Measurements from ENCODE around the gene SLC13A2.

The SLC13A2 gene

DNA sequence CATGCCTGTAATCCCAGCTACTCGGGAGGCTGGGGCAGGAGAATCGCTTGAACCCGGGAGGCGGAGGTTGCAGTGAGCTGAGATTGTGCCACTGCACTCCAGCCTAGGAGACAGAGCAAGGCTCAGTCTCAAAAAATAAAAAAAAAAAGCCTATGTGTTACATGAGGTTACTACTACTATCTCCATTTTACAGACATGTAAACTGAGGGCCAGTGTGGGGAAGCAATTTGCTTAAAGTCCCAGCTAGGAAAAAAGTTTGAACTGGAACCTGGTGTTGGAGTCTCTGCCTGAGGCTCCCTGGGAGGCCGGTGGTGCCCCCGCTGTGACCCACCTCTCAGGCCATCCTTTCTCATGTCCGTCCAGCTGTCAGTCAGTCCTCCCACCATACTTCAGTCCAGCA is 4.5 kb downstream of the SLC13A2 start:
- no peak overlapping the region for H3K4me3 ChIP-seq
- TF ChIP-seq, protein P1, sequence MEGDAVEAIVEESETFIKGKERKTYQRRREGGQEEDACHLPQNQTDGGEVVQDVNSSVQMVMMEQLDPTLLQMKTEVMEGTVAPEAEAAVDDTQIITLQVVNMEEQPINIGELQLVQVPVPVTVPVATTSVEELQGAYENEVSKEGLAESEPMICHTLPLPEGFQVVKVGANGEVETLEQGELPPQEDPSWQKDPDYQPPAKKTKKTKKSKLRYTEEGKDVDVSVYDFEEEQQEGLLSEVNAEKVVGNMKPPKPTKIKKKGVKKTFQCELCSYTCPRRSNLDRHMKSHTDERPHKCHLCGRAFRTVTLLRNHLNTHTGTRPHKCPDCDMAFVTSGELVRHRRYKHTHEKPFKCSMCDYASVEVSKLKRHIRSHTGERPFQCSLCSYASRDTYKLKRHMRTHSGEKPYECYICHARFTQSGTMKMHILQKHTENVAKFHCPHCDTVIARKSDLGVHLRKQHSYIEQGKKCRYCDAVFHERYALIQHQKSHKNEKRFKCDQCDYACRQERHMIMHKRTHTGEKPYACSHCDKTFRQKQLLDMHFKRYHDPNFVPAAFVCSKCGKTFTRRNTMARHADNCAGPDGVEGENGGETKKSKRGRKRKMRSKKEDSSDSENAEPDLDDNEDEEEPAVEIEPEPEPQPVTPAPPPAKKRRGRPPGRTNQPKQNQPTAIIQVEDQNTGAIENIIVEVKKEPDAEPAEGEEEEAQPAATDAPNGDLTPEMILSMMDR (IDR thresholded peaks at IDR 0.05), result no peak
- DNase-seq (ENCODE audit: low spot score), result no peak
- H3K27ac ChIP-seq, result no peak overlapping the region

DNA sequence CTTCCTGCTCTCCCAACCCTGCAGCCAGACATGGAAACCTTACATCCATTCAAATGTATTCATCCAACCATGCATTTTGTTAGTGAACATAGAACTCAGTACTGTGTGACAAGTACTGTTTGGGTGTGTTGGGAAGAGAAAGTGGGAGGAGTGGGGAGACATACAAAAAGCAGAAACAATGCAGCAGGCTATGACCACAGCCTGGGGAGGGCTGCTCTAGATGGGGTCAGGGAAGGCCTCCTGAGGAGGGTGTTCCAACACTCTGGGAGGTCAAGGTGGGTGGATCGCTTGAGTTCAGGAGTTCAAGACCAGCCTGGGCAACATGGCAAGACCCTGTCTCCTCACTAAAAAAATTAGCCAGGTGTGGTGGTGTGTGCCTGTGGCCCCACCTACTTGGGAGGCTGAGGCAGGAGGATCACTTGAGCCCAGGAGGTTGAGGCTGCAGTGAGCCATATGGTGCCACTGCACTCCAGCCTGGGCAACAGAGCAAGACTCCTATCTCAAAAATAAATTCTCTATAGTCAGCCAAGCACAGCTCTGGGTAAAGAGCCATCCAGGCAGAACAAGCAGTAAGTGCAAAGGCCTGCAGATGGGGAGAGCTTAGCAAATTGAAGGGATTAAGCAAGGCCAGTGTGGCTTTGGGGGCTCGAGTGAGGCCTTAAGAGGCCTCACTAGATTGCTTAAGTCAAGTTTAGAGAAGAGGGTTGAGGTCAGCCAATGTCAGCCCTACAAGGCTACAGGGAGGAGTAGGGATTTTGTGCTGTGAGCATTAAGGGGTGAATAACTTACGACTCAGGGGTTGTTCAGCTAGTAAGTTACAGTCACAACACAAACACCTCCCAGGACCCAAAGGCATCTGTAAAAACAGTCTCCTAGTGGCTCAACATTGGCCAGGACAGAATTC is 5.5 kb downstream of the SLC13A2 start:
- no peak for DNase-seq (ENCODE audit: low spot score)
- Histone ChIP-seq H3K27ac (no peak overlapping the region), H3K4me3 (no peak overlapping the region)
- TF ChIP-seq, protein P1 (IDR thresholded peaks at IDR 0.05), result no peak

DNA sequence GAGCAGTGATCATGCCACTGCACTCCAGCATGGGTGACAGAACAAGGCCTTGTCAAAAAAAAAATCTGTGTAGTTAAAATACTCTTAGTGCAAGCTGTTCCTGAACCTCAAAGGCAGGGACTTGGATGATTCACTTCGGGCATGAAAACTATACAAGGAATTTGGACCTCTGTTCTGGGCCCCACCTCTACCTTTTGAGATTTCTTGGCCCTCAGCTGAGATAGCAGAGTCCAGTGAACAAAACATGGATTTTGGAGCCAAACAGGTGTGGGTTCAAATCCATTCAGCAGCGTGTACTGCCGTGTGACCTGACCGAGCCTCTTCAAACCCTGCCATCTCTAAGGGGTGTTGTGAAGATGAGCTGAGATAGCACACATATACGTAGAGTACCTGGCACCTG is 6.8 kb downstream of the SLC13A2 start:
- H3K27ac ChIP-seq, result no peak overlapping the region
- DNase-seq (ENCODE audit: low spot score), result no peak
- TF ChIP-seq, protein P1 (IDR thresholded peaks at IDR 0.05), result no peak
- H3K4me3 ChIP-seq, result no peak overlapping the region

DNA sequence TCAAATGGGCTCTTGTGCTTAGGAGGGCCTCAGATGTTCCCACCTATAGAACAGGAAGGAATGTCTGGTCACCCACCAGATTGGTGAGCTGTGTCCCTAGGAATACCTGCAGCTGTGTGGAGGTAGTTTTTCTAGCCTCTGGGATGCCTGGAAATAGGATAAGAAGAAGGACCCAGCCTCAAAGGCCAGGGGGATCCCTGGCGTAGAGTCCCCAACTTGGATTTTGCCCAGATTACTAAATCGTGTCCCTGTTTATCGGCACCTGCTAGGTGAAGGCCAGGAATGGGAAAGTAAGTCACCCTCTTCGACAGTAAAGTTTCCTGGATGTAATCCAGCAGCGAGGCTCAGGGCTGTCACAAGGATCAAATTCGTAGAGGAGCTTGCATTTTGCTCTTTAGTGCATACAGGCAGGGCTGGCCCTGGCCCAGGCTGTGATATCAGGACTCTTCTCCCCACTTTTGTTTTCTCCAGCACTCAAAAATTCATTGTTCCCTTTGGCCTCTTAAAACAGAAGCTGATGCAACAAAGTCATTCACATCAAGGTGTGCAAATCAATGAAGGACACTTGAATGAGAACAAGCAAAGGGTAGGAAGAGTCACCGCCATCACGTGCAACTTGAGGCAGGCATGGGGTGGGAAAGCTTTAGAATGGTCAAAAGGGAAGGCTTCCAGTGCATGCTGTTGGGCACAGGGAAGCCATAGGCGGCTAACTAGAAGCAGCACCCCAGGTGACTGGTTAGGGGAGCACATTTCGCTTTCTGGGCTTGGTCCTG is 7.5 kb downstream of the SLC13A2 start:
- no peak overlapping the region for H3K4me3 ChIP-seq
- no peak for DNase-seq (ENCODE audit: low spot score)
- TF ChIP-seq, protein P1 (IDR thresholded peaks at IDR 0.05), result no peak
- no peak overlapping the region for H3K27ac ChIP-seq

DNA sequence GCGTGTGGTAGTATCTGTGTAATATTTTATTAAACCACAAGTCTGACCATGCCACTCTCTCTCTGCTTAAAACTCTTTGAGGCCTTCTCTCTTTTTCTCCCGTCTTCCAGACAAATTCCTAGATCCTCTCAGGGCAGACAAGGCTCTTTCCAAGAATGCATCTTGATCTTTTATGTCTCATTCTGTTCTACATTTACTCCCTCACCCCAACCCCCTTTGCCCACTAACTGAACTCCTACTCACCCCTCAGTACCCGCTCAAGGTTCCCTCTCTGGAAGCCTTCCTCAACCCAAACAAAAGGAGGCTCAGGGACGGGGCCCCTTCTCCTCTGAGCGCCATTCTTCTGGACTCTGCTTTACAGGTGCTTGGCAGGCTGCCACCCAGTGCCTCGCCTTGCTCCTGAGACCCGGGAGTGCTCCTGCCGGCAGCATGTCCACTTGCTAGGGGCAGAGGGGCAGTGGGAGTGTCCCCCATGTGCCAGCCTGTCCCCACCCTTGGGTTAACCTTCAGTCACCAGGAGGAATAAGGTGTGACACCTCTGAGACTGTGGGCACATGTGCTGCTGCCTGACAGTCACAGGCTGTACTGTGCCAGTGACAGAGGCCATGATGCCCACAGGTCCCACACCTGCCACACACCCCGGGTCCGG is 9.2 kb downstream of the SLC13A2 start:
- TF ChIP-seq, protein P1 (IDR thresholded peaks at IDR 0.05), result no peak
- Histone ChIP-seq H3K4me3 (no peak overlapping the region), H3K27ac (no peak overlapping the region)
- DNase-seq (ENCODE audit: low spot score), result no peak

DNA sequence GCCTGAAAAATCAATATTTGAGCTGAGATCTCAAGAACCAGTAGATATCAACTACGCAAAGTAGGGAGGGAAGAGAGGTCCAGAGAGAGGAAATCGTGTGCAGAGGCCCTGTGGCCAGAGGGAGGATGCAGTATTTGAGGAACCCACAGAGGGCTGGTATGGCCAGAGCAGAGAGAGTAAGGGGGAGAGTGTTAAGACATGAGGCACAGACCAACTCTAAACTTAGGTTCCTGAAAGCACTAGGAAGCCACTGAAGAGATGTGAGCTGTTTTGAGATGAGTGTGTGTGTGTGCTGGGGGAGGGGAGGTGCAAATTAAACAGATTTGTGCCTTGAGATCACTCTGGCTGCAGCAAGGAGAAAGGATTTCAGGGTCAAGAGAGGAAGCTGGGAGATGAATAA is 10.9 kb downstream of the SLC13A2 start:
- H3K4me3 ChIP-seq, result no peak overlapping the region
- no peak overlapping the region for H3K27ac ChIP-seq
- TF ChIP-seq, protein P1 (IDR thresholded peaks at IDR 0.05), result no peak
- no peak for DNase-seq (ENCODE audit: low spot score)
